HG03045 (cell line): ENCODE data around the gene RASSF10.

Experiments used
- ATAC-seq: cut with Tn5 transposase; IDR thresholded peaks from one replicate; pipeline ENCODE4 v1.9.1; 2021; ENCODE audit warnings: mild to moderate bottlenecking, moderate library complexity; ENCODE audit not compliant: unreplicated experiment

RASSF10 gene

DNA sequence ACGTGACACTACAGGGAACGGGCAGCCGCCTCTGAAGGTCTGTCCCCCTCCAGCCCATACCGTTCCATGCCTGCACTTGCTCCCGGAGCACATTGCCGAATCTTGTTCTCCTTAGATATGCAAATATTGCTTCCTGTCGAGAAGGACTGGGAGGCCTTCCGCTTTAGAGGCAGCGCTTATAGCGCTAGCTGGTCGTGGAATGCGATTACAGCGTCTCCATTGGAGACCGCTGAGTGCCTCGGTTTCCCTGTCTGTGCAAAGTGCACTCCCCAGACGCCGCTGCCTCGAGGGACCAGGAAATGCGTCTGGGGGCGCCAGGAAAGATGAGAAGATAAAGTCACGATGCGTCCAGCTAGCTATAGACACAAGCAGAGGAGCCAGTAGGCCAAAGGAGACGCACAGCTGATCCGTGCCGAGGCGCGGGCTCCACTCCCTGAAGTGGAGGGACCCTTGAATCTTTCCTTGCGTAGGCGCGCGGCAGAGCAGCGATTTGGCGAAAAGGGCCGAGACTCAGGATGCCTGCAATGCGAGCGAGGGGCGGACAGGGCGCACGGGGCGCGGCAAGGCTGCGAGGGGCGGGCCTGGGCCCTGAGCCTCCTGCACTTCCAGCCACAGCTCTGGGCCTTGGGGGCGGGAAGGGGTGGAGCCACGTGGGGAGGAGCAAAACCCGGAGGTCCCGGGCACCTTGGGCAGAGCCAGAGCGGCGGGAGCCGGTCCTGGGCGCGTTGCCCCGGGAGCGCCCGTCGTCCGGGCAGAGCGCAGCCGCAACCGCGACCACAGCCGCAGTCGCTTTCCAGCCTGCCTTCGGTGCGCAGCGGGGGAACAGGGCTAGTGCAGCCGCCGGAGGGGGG, at the start of gene RASSF10:
Gene RASSF10 (plus strand): TSS at position 692 of the 851 bp plus-strand sequence. CDS start 261 bp downstream, outside the sequence.
- ATAC-seq = no peak

GRCh38 chr11:12961615-12962014, 47.5 kb upstream of the RASSF10 start:
- ATAC-seq = no peak

GRCh38 chr11:12962306-12962705, 46.8 kb upstream of the RASSF10 start:
- ATAC-seq = no peak

DNA sequence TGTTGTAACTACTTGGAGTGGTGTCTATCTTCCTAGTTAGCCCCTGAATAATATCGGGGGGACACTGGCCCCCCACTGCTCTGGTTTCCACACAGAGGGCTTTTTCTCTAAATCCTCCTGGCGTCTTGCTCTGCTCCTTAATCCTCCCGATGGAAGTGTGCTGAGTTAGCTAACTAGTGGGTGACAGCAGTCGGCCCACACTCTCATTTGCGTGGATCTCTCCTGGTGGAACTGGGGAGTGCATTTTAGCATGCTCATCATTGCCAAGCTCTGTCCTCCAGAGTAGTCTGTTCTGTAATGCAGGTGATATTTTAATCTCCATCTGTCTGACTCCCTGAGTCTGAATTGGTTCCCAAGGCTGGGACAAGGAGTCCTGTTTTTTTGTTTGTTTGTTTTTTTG, 46.1 kb upstream of the RASSF10 start:
- ATAC-seq = no peak

- ATAC-seq = no peak
Observed at GRCh38 chr11:12963792-12964536, 45.2 kb upstream of the RASSF10 start.

- no peak for ATAC-seq
Observed at GRCh38 chr11:12964650-12965049, 44.5 kb upstream of the RASSF10 start.

DNA sequence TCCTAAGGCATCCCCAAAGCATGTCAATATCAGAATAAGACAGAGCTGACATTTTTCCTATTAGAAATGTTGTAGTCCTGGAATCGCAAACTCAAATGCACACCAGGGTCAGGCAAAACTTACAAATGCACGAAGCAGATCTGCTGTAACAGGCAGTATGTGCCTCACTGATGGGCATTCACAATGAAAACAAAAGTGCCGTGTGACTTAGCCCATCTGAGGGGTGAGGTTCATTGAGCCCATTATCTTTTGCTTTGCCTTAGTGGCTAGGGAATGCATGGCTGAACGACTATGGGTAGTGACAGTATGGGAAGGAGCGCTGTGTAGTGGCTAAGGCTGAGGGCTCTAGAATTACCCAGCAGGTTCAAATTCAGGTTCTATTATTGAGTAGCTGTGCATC, 43.1 kb upstream of the RASSF10 start:
- ATAC-seq = no peak

- ATAC-seq = no peak
Observed at GRCh38 chr11:12968101-12968500, 41.0 kb upstream of the RASSF10 start.

DNA sequence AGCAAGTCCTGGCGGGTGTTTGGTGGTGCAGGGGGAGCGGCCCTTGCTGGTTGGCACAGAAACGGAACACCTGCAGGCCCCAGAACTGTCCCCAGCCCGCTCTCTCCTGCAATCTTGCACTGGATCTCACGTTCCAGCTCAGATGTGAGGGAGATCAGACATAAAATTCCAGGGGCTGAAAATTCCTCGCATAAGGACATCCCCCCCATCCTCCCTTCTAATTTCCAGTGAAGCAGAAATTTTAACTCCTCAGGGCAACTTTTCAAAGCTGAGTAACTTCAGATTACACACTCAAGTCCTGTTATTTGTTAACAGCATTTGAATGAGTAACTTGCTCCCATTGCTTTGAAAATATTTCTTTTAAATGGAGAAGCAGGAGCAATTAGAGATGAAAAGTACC, 40.3 kb upstream of the RASSF10 start:
- no peak for ATAC-seq

DNA sequence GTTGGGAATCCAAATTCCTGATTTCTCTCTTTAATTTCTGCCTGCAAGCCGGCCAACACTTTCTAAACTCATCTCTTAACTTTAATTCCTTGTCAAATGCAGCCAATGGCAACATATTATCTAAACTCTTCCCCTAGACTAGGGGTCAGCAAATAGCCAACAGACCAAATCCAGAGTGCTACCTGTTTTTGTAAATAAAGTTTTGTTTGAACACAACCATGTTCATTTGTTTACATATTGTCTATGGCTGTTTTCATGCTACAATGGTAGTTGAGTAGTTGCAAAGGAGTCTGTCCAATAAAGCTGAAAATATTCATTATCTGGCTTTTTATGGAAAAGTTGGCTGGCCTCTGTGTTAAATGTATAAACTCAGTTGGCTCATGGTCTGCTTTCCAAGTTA, 37.2 kb upstream of the RASSF10 start:
- no peak for ATAC-seq

- no peak for ATAC-seq
Observed at GRCh38 chr11:12973528-12974181, 35.5 kb upstream of the RASSF10 start.

DNA sequence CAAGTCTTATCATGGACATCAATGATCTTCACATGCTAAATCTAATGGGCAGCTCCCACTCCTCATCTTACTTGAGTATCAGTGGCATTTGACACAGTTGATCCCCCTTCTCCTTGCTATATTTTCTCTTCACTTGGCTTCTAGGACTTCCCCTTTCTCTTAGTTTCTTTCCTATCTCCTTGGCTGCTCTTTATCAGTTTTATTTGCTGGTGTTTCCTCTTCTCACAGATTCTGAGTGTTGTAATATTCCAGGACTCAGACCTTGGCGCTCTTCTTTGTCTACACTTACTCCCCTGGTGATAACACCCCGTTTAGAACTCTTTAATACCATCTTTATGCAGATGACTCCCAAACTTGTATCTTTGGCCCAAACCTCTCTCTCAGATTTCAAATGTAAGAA, 33.9 kb upstream of the RASSF10 start:
- ATAC-seq = no peak

GRCh38 chr11:12979928-12980689, 29.0 kb upstream of the RASSF10 start:
- ATAC-seq = no peak

- no peak for ATAC-seq
Observed at GRCh38 chr11:12981676-12982522, 27.2 kb upstream of the RASSF10 start.

DNA sequence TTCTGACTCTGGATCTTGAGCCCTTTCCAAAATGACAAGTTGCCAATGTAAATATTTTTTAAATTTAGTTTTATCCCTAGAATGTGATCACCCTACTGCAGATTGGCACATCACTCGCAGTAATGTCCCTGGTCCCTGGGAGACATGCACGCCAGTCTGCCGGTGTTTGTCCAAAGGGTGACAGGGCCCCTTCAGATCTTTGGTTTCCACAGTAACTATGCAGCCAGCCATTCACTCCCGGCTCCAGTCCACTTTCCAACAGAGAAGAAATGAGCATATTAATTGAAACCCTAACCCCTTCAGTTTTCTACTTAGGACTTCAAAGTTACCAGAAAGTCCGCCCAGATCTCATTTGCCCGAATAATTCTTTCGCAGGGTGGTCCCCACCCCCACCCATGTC, 25.8 kb upstream of the RASSF10 start:
- ATAC-seq = no peak

DNA sequence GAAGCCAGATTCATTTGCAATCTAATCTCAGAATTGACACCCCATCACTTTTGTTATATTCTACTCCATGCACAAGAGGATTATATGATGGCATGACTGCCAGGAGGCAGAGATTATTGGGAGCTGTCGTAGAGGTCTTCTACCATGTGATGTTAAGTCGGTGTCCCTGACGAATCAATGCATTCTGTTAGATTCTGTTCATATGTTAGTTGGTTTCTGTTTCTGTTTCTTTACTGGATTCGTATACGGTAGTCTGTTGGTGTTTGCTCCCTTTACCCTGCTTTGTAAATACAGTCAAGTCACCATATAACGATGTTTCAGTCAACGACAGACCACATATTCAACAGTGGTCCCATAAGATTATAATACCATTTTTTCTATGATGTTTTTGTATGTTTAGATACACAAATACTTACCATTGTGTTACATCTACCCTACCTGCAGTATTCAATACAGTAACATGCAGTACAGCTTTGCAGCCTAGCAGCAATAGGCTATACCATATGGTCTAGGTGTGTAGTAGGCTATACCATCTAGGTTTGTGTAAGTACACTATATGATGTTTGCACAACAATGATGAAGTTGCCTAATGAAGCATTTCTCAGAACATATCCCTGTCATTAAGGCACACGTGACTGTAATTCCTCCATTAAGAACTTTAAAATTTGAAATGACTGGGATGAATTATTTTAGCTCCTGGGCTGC, 22.8 kb upstream of the RASSF10 start:
- ATAC-seq = no peak

GRCh38 chr11:12989428-12990161, 19.5 kb upstream of the RASSF10 start:
- no peak for ATAC-seq

GRCh38 chr11:12990162-12990480, 19.0 kb upstream of the RASSF10 start:
- ATAC-seq = no peak

DNA sequence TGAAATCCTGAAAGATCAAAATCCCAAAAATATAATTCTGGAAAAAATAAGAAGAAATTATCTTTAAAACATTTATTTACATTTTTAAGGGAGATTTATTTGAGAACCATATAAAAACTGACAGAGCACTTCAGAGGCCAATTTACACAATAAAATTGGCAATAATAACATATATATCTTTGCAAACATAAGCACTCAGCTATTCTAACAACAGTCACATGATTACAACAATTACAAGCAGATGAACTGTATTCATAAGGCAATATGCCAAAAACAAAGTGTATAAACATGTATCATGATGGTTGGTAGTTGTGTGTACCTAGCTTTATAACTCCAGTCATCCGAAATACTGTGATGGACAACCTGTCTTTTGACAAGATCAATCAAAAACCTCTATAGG, 17.7 kb upstream of the RASSF10 start:
- ATAC-seq = no peak
